ENCODE results near the gene DYNLRB1. TPM values are rescaled to one million over a fixed set of nuclear protein-coding genes. Genes with fewer than 3 reads are reported as not detected.
"Not testable (repeated sequence)": the region's sequence is repeated elsewhere in the genome, so short reads cannot be mapped to it uniquely, and the experiment has no call there.

DYNLRB1 gene
- total and polyA plus RNA-seq, 2 of the 13 experiments (the other 11 are each of a cell fraction or from before 2014, with no cell fraction given) = 140 to 244 TPM

DNA sequence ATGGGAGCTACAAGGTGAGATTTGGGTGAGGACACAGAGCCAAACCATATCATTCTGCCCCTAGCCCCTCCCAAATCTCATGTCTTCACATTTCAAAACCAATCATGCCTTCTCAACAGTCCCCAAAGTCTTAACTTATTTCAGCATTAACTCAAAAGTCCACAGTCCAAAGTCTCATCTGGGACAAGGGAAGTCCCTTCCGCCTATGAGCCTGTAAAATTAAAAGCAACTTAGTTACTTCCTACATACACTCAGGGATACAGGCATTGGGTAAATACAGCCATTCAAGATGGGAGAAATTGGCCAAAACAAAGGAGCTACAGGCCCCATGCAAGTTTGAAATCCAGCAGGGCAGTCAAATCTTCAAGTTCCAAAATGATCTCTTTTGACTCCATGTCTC is 34.1 kb upstream of the DYNLRB1 start:
- ATAC-seq; H3K4me2 ChIP-seq (ENCODE audit: low read depth, low read length); H3K4me3 ChIP-seq (replicated peaks in 1 of 3; ENCODE audit: insufficient read depth in 1 of 3, low read depth in 2 of 3, low read length in 3 of 3); BruUV-seq (replicated peaks); intact Hi-C loops (cut with micrococcal nuclease; ENCODE audit: unreplicated experiment); H3K27ac ChIP-seq (ENCODE audit: extremely low read length, insufficient read depth, low read length); POLR2A ChIA-PET; H2AFZ ChIP-seq (ENCODE audit: low read length); H3K79me2 ChIP-seq (ENCODE audit: insufficient read depth, low read length); H3K4me1 ChIP-seq (ENCODE audit: insufficient read depth, low read length); H3K27me3 ChIP-seq (ENCODE audit: control insufficient read depth in 1 of 2, insufficient read depth in 2 of 2, low read length in 2 of 2); DNase-seq (ENCODE audit: low spot score); H3K9ac ChIP-seq (ENCODE audit: insufficient read depth, low read depth, low read length); H4K20me1 ChIP-seq (ENCODE audit: insufficient read depth, low read length); CTCF ChIA-PET (ENCODE audit: low intra/inter-chr PET ratio, low total read pairs); in situ Hi-C loops (cut with HindIII; ENCODE audit: extremely low pct_ligation_motif_present, low pct_unique_long_range_greater_than_20kb); H3K9me3 ChIP-seq (ENCODE audit: low read length); FAIRE-seq: not testable (repeated sequence)
- 23% methylated on average over 1 of the region's 1 CpG for WGBS (ENCODE audit: low lambda C conversion rate)
- peaks cover 27 to 75% of the 10 kb centered on the region in 2 experiments for H3K36me3 ChIP-seq (replicated peaks in 1 of 2; ENCODE audit: control insufficient read depth in 1 of 2, insufficient read depth in 2 of 2, low read length in 2 of 2)
- 0 out of 2 replicates have a peak, but pooled peaks have one; percentile 19 for TF ChIP-seq HNF4A (CRISPR knock-in tag; IDR thresholded peaks at IDR 0.05)
- TF ChIP-seq ZSCAN25 (CRISPR knock-in tag; IDR thresholded peaks at IDR 0.05) = 0 out of 2 replicates have a peak, but pooled peaks have one; percentile 33
- TF ChIP-seq ZNF567 (CRISPR knock-in tag; IDR thresholded peaks at IDR 0.05; ENCODE audit: borderline replicate concordance) = 0 out of 2 replicates have a peak, but pooled peaks have one; percentile 24
- peak in 1 of 2 experiments; percentile 6; a peak in 1 of 4 replicates for TF ChIP-seq POLR2A (IDR thresholded peaks at IDR 0.05; ENCODE audit: insufficient read depth in 1 of 2, low read depth in 2 of 2, low read length in 2 of 2)

DNA sequence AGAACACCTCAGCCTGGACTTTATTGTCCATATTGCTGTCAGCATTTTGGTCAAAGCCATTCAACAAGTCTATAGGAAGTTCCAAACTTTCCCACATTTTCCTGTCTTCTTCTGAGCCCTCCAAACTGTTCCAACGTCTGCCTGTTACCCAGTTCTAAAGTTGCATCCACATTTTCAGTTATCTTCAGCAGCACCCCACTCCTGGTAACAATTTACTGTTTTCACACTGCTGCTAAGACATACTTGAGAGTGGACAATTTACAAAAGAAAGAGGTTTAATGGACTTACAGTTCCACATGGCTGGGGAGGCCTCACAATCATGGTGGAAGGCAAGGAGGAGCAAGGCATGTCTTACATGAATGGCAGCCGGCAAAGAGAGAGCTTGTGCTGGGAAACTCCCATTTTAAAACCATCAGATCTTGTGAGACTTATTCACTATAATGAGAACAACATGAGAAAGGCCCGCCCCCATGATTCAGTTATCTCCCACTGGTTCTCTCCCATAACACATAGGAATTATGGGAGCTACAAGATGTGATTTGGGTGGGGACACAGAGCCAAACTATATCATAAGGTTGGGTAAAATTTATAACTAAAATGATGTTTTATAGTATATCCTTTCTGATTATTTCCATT is 32.5 kb upstream of the DYNLRB1 start:
- CTCF ChIA-PET (ENCODE audit: low intra/inter-chr PET ratio, low total read pairs); H3K79me2 ChIP-seq (ENCODE audit: insufficient read depth, low read length); H3K27ac ChIP-seq (ENCODE audit: extremely low read length, insufficient read depth, low read length); H3K27me3 ChIP-seq (ENCODE audit: control insufficient read depth in 1 of 2, insufficient read depth in 2 of 2, low read length in 2 of 2); FAIRE-seq; H3K4me3 ChIP-seq (replicated peaks in 1 of 3; ENCODE audit: insufficient read depth in 1 of 3, low read depth in 2 of 3, low read length in 3 of 3); H3K9me3 ChIP-seq (ENCODE audit: low read length); POLR2A ChIA-PET; H2AFZ ChIP-seq (ENCODE audit: low read length); intact Hi-C loops (cut with micrococcal nuclease; ENCODE audit: unreplicated experiment); H4K20me1 ChIP-seq (ENCODE audit: insufficient read depth, low read length); H3K4me2 ChIP-seq (ENCODE audit: low read depth, low read length); DNase-seq (ENCODE audit: low spot score); H3K4me1 ChIP-seq (ENCODE audit: insufficient read depth, low read length); in situ Hi-C loops (cut with HindIII; ENCODE audit: extremely low pct_ligation_motif_present, low pct_unique_long_range_greater_than_20kb); ATAC-seq; H3K9ac ChIP-seq (ENCODE audit: insufficient read depth, low read depth, low read length): not testable (repeated sequence)
- BruUV-seq (replicated peaks) = TSS peak; percentile 10
- WGBS (ENCODE audit: low lambda C conversion rate) = 99% methylated on average over 3 of the region's 3 CpGs
- peaks cover 28 to 88% of the 10 kb centered on the region in 2 experiments for H3K36me3 ChIP-seq (replicated peaks in 1 of 2; ENCODE audit: control insufficient read depth in 1 of 2, insufficient read depth in 2 of 2, low read length in 2 of 2)

Data from HepG2 (cell line).